Transverse colon (tissue), 4 donors: ENCODE measurements around the gene IL4I1.
A peak's percentile ranks its signal among the peaks of the same experiment; 100 is the strongest.

Experiments
- CTCF ChIP-seq, 5 experiments: fragments of 200-600 bp in 3 of 5; fragments of 450-650 bp in 2 of 5; sonication (generic) in 3 of 5; IDR thresholded peaks; 1 replicate in 2 of 5; 2 replicates in 3 of 5; pipeline ENCODE4 v1.5.1; 2016 to 2017; ENCODE audit warnings: antibody characterized with exemption in 5 of 5, inconsistent platforms in 3 of 5, mild to moderate bottlenecking in 2 of 5, moderate library complexity in 1 of 5
- POLR2A ChIP-seq: fragments of 450-650 bp; IDR thresholded peaks from one replicate; pipeline ENCODE4 v1.6.1; 2016; ENCODE audit warnings: antibody characterized with exemption, mild to moderate bottlenecking, moderate library complexity
- POLR2AphosphoS5 ChIP-seq, 3 donors: sonication (generic); formaldehyde crosslinking; IDR thresholded peaks; one replicate each; pipeline ENCODE4 v1.6.1; 2016; ENCODE audit warnings: antibody characterized with exemption in 3 of 3

DNA sequence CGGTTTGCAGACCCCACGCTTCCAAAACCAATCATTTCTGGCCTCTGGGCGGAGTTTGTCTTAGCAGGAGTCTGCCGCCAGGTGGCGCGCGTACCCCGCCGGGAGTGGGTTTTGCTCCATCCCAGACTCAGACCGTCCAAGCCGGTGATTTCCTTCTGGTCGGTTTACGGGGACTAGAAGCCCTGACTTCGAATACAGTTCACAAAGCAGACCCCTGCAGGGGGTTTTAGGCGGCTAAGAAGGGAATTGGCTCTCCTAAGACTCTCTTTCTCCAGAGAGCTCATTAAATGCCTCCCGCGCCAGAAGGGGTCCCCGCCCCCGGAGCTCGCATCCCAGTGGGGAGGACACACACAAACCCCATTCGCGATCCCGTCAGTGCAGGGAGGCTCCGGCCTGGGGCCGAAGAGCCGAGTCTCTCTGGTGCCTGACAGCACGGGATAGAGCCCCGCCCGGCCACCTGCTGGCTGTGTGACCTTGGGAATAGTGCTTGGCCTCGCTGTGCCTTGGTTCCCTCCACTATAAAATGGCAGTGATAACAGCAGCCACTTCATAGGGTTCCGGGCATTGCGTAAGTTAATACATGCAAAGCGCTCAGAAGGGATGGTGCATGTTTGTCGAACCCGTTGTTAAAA, 41.2 kb upstream of the IL4I1 start:
- peak; percentile 94 to 98 (median 96) for TF ChIP-seq CTCF (IDR thresholded peaks at IDR 0.05)
- TF ChIP-seq POLR2A = no peak
- no peak for TF ChIP-seq POLR2AphosphoS5 (IDR thresholded peaks at IDR 0.05)
